ENCODE data around the gene ADORA2A. TPM values are rescaled to one million over a fixed set of nuclear protein-coding genes. Genes with fewer than 3 reads are reported as not detected.

ADORA2A gene
- total RNA-seq, 1 experiment from 2014 or later: 7.6 TPM

- H3K27me3 Mint-ChIP-seq (ENCODE audit: low read depth): peaks cover 8% of the 10 kb centered on the region
- no peak overlapping the region for H3K27ac Mint-ChIP-seq
- H3K9me3 Mint-ChIP-seq: no peaks in the 10 kb centered on the region
- H3K4me3 Mint-ChIP-seq: no peak overlapping the region
- H3K4me1 Mint-ChIP-seq: peaks cover 15% of the 10 kb centered on the region
- ChIA-PET POLR2A (interaction anchor here (1.0 kb wide), 1 partner anchor 77 kb away, joined by 3 read pairs; no protein-coding TSS in a partner anchor), CTCF (interaction anchor here (1.0 to 14.0 kb wide), 8 partner anchors 10 to 199 kb away, joined by 3 to 271 read pairs (median 4); no protein-coding TSS in a partner anchor)
- DNase-seq (ENCODE audit: low spot score) (no peak), ATAC-seq (no peak)
- TF ChIP-seq ZNF232 (CRISPR knock-in tag; IDR thresholded peaks at IDR 0.05): no peak
- TF ChIP-seq PREB (CRISPR knock-in tag; IDR thresholded peaks at IDR 0.05; ENCODE audit: borderline replicate concordance): no peak
- TF ChIP-seq ZNF416 (CRISPR knock-in tag; IDR thresholded peaks at IDR 0.05): no peak
- no peak for TF ChIP-seq SOX15 (CRISPR knock-in tag; IDR thresholded peaks at IDR 0.05)
- TF ChIP-seq TEAD1 (CRISPR knock-in tag; IDR thresholded peaks at IDR 0.05): no peak
- no peak for TF ChIP-seq FOXP1 (CRISPR knock-in tag; IDR thresholded peaks at IDR 0.05; ENCODE audit: borderline replicate concordance)
- no peak for TF ChIP-seq TCF7 (CRISPR knock-in tag; IDR thresholded peaks at IDR 0.05; ENCODE audit: low read depth)
- no peaks in the 10 kb centered on the region for H3K36me3 Mint-ChIP-seq
Measured at GRCh38 chr22:24430431-24431308, 3.3 kb downstream of the ADORA2A start.

- DNase-seq (ENCODE audit: low spot score): no peak
- Mint-ChIP-seq H3K27ac (0 out of 2 replicates have a peak overlapping the region, but pooled peaks have one; percentile 21), H3K4me1 (peaks cover 15% of the 10 kb centered on the region), H3K36me3 (no peaks in the 10 kb centered on the region), H3K27me3 (ENCODE audit: low read depth) (0 out of 2 replicates have a peak, but pooled peaks cover under 1% of the 10 kb centered on the region), H3K9me3 (no peaks in the 10 kb centered on the region), H3K4me3 (no peak overlapping the region)
- CTCF ChIA-PET: interaction anchor here (0.8 to 14.0 kb wide), 8 partner anchors 8 to 200 kb away, joined by 3 to 271 read pairs (median 4); no protein-coding TSS in a partner anchor
- no peak for ATAC-seq
- POLR2A ChIA-PET: interaction anchor here (0.7 kb wide), 1 partner anchor 37 kb away, joined by 3 read pairs; no protein-coding TSS in a partner anchor
- TF ChIP-seq ETV6 (CRISPR knock-in tag; IDR thresholded peaks at IDR 0.05) (no peak), ATF3 (CRISPR knock-in tag; conservative IDR thresholded peaks at IDR 0.05) (no peak), PRDM15 (CRISPR knock-in tag; IDR thresholded peaks at IDR 0.05) (no peak), CBFB (CRISPR knock-in tag; IDR thresholded peaks at IDR 0.05; ENCODE audit: low read depth) (no peak), JUN (CRISPR knock-in tag; IDR thresholded peaks at IDR 0.05) (no peak), ZBTB21 (CRISPR knock-in tag; IDR thresholded peaks at IDR 0.05; ENCODE audit: borderline replicate concordance) (no peak), E2F1 (CRISPR knock-in tag; IDR thresholded peaks at IDR 0.05) (no peak), CDX4 (CRISPR knock-in tag; IDR thresholded peaks at IDR 0.05; ENCODE audit: borderline replicate concordance) (no peak), ZNF532 (CRISPR knock-in tag; IDR thresholded peaks at IDR 0.05; ENCODE audit: borderline replicate concordance) (no peak), ZNF138 (CRISPR knock-in tag; conservative IDR thresholded peaks at IDR 0.05) (no peak), SMAD3 (CRISPR knock-in tag; IDR thresholded peaks at IDR 0.05; ENCODE audit: borderline replicate concordance) (no peak), NFATC4 (CRISPR knock-in tag; IDR thresholded peaks at IDR 0.05) (no peak), NFYB (CRISPR knock-in tag; conservative IDR thresholded peaks at IDR 0.05; ENCODE audit: low read depth) (no peak)
Measured at GRCh38 chr22:24431309-24432034, 4.1 kb downstream of the ADORA2A start.

All from WTC11 (cell line).